H9 (cell line): ENCODE measurements around the gene FASTKD1. TPM values are rescaled to one million over a fixed set of nuclear protein-coding genes. Genes with fewer than 3 reads are reported as not detected.

Experiments
- DNase-seq: peaks from one replicate; pipeline ENCODE4 v3.0.0-alpha.2; 2017
- H2AFZ ChIP-seq: one replicate; pipeline ENCODE4 v1.6.1; 2013; ENCODE audit warnings: mild to moderate bottlenecking, low read length, control low read depth, moderate library complexity
- H2AK5ac ChIP-seq: 2 replicates; pipeline ENCODE4 v1.6.1; 2013; ENCODE audit warnings: low read length, control low read depth, mixed read lengths; ENCODE audit not compliant: insufficient read length
- H2BK120ac ChIP-seq: one replicate; pipeline ENCODE4 v1.6.1; 2013; ENCODE audit warnings: low read depth, mild to moderate bottlenecking, low read length, control low read depth, inconsistent platforms; ENCODE audit not compliant: poor library complexity, severe bottlenecking
- H2BK12ac ChIP-seq: 2 replicates; pipeline ENCODE4 v1.6.1; 2013; ENCODE audit warnings: low read length, control low read depth, mixed read lengths, low read depth; ENCODE audit not compliant: insufficient read length
- H2BK15ac ChIP-seq: 2 replicates; pipeline ENCODE4 v1.6.1; 2013; ENCODE audit warnings: low read depth, low read length, control low read depth
- H2BK20ac ChIP-seq: one replicate; pipeline ENCODE4 v1.6.1; 2013; ENCODE audit warnings: low read depth, mild to moderate bottlenecking, low read length, control low read depth, inconsistent platforms; ENCODE audit not compliant: poor library complexity, severe bottlenecking
- H2BK5ac ChIP-seq: 2 replicates; pipeline ENCODE4 v1.6.1; 2013; ENCODE audit warnings: low read length, control low read depth, mixed read lengths; ENCODE audit not compliant: insufficient read length
- H3K14ac ChIP-seq: 2 replicates; pipeline ENCODE4 v1.6.1; 2013; ENCODE audit warnings: low read length, control low read depth; ENCODE audit not compliant: insufficient read depth
- H3K18ac ChIP-seq: 2 replicates; pipeline ENCODE4 v1.6.1; 2013; ENCODE audit warnings: low read depth, mild to moderate bottlenecking, mixed read lengths, low read length, control low read depth; ENCODE audit not compliant: insufficient read length
- H3K23ac ChIP-seq: 2 replicates; pipeline ENCODE4 v1.6.1; 2013; ENCODE audit warnings: low read length, control low read depth, mixed read lengths, low read depth; ENCODE audit not compliant: insufficient read length
- H3K23me2 ChIP-seq: 2 replicates; pipeline ENCODE4 v1.6.1; 2013; ENCODE audit warnings: low read depth, mild to moderate bottlenecking, mixed read lengths, low read length, control low read depth; ENCODE audit not compliant: insufficient read length, poor library complexity, severe bottlenecking
- H3K27ac ChIP-seq: 2 replicates; pipeline ENCODE4 v1.5.1; 2013; ENCODE audit warnings: low read length, control low read depth, mixed read lengths, low read depth; ENCODE audit not compliant: insufficient read length
- H3K27me3 ChIP-seq: 2 replicates; pipeline ENCODE4 v1.6.1; 2013; ENCODE audit warnings: low read length, control low read depth, inconsistent platforms; ENCODE audit not compliant: insufficient read depth
- H3K4ac ChIP-seq: 2 replicates; pipeline ENCODE4 v1.6.1; 2013; ENCODE audit warnings: low read depth, mild to moderate bottlenecking, control low read depth, inconsistent platforms, low read length, moderate library complexity
- H3K4me1 ChIP-seq: 2 replicates; pipeline ENCODE4 v1.6.1; 2013; ENCODE audit warnings: low read length, control low read depth, inconsistent platforms; ENCODE audit not compliant: insufficient read depth
- H3K4me2 ChIP-seq: 2 replicates; pipeline ENCODE4 v1.6.1; 2013; ENCODE audit warnings: low read length, control low read depth, mixed read lengths; ENCODE audit not compliant: insufficient read length, insufficient read depth
- H3K56ac ChIP-seq: 2 replicates; pipeline ENCODE4 v1.6.1; 2013; ENCODE audit warnings: low read depth, mild to moderate bottlenecking, mixed read lengths, low read length, control low read depth; ENCODE audit not compliant: insufficient read length
- H3K79me1 ChIP-seq: 2 replicates; pipeline ENCODE4 v1.6.1; 2013; ENCODE audit warnings: low read depth, mild to moderate bottlenecking, moderate library complexity, low read length, control low read depth, inconsistent platforms; ENCODE audit not compliant: insufficient read depth, poor library complexity, severe bottlenecking
- H3K79me2 ChIP-seq: 2 replicates; pipeline ENCODE4 v1.6.1; 2013; ENCODE audit warnings: low read length, control low read depth, inconsistent platforms; ENCODE audit not compliant: insufficient read depth
- H3K9ac ChIP-seq: 2 replicates; pipeline ENCODE4 v1.6.1; 2013; ENCODE audit warnings: low read length, control low read depth, mixed read lengths; ENCODE audit not compliant: insufficient read length; ENCODE audit errors: extremely low read depth
- H3K9me3 ChIP-seq: one replicate; pipeline ENCODE4 v1.6.1; 2013; ENCODE audit warnings: low read depth, low read length, inconsistent platforms; ENCODE audit not compliant: control insufficient read depth
- H3T11ph ChIP-seq: one replicate; pipeline ENCODE4 v1.6.1; 2013; ENCODE audit warnings: mild to moderate bottlenecking, low read length, control low read depth, inconsistent platforms
- H4K20me1 ChIP-seq: one replicate; pipeline ENCODE4 v1.6.1; 2013; ENCODE audit not compliant: control insufficient read depth, insufficient read length, insufficient read depth
- H4K5ac ChIP-seq: 2 replicates; pipeline ENCODE4 v1.6.1; 2013; ENCODE audit warnings: low read depth, mild to moderate bottlenecking, mixed read lengths, low read length, control low read depth; ENCODE audit not compliant: insufficient read length
- H4K8ac ChIP-seq: replicated peaks from 2 replicates; pipeline ENCODE4 v1.6.1; 2013; ENCODE audit warnings: low read length, control low read depth, mixed read lengths, low read depth; ENCODE audit not compliant: insufficient read length
- H4K91ac ChIP-seq: 2 replicates; pipeline ENCODE4 v1.6.1; 2013; ENCODE audit warnings: low read depth, mild to moderate bottlenecking, moderate library complexity, mixed read lengths, low read length, control low read depth; ENCODE audit not compliant: insufficient read length
- H3K27ac Mint-ChIP-seq, 3 experiments: 2 replicates in 2 of 3; 3 replicates in 1 of 3; pipeline ENCODE4 v1.8.0; 2020 to 2021; ENCODE audit warnings: mixed read lengths in 3 of 3, mild to moderate bottlenecking in 1 of 3, moderate library complexity in 1 of 3
- H3K27me3 Mint-ChIP-seq: 2 replicates; pipeline ENCODE4 v1.8.0; 2021; ENCODE audit warnings: low read depth, mild to moderate bottlenecking, moderate library complexity, mixed read lengths
- H3K36me3 Mint-ChIP-seq, 3 experiments: 2 replicates in 2 of 3; 3 replicates in 1 of 3; pipeline ENCODE4 v1.8.0; 2020 to 2021; ENCODE audit warnings: low read depth in 3 of 3, mixed read lengths in 3 of 3; ENCODE audit not compliant: insufficient read depth in 1 of 3
- H3K4me1 Mint-ChIP-seq, 2 experiments: 2 replicates each; pipeline ENCODE4 v1.8.0; 2020; ENCODE audit warnings: mixed read lengths in 2 of 2
- H3K4me3 Mint-ChIP-seq, 2 experiments: 2 replicates in 1 of 2; 3 replicates in 1 of 2; pipeline ENCODE4 v1.8.0; 2020 to 2021; ENCODE audit warnings: mild to moderate bottlenecking in 2 of 2, mixed read lengths in 2 of 2, moderate library complexity in 1 of 2
- H3K9me3 Mint-ChIP-seq, 2 experiments: 2 replicates in 1 of 2; 3 replicates in 1 of 2; pipeline ENCODE4 v1.8.0; 2020; ENCODE audit warnings: mild to moderate bottlenecking in 2 of 2, mixed read lengths in 2 of 2, moderate library complexity in 1 of 2
- WGBS: extraction: QIAGEN DNeasy Blood & Tissue Kit; methylation state at CpG from one replicate; pipeline ENCODE4 v1.1.7; 2013; ENCODE audit warnings: missing lambda C conversion rate, low lambda C conversion rate, mixed read lengths; ENCODE audit not compliant: insufficient read length; ENCODE audit errors: extremely low coverage; 5-methylcytosine and 5-hydroxymethylcytosine counted together
- total RNA-seq: library from RNA; stranded (reverse); gene quantifications from 2 replicates; pipeline ENCODE4 v1.2.1, GENCODE V29; 2021
- TF ChIP-seq, protein P1 (sequence below): fragments of 200-600 bp; sonication (generic); conservative IDR thresholded peaks from 3 replicates; pipeline ENCODE4 v1.8.0; 2021; ENCODE audit warnings: antibody characterized with exemption, mild to moderate bottlenecking

FASTKD1 gene
- total RNA-seq, 1 experiment from 2014 or later = 47.6 TPM

DNA sequence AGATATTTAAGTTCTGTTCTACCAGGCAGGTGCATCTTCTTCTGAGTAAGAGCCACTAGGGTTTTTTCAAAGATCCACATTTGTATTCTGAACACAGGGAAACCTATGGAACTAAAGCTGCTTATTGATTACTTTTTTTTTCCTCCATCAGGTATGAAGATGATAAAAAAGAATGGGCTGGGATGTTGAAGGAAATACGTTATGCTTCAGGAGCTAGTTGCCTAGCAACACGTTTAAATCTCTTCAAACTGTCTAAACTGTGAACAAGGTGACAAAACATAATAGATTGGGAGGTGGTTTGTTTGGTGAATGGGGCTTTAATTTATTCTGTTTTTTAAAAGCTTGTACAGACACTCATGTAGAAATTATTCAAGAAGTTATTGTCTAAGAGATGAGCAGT lies 48.2 kb downstream of the FASTKD1 start:
- TF ChIP-seq, protein P1, sequence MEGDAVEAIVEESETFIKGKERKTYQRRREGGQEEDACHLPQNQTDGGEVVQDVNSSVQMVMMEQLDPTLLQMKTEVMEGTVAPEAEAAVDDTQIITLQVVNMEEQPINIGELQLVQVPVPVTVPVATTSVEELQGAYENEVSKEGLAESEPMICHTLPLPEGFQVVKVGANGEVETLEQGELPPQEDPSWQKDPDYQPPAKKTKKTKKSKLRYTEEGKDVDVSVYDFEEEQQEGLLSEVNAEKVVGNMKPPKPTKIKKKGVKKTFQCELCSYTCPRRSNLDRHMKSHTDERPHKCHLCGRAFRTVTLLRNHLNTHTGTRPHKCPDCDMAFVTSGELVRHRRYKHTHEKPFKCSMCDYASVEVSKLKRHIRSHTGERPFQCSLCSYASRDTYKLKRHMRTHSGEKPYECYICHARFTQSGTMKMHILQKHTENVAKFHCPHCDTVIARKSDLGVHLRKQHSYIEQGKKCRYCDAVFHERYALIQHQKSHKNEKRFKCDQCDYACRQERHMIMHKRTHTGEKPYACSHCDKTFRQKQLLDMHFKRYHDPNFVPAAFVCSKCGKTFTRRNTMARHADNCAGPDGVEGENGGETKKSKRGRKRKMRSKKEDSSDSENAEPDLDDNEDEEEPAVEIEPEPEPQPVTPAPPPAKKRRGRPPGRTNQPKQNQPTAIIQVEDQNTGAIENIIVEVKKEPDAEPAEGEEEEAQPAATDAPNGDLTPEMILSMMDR = no peak
- Histone ChIP-seq H3T11ph (no peak overlapping the region), H2BK15ac (no peak overlapping the region), H3K14ac (no peak overlapping the region), H2BK12ac (no peak overlapping the region), H3K4me2 (no peak overlapping the region), H3K79me1 (no peaks in the 10 kb centered on the region), H3K9ac (no peak overlapping the region), H3K4ac (no peak overlapping the region), H3K18ac (no peak overlapping the region), H3K9me3 (no peaks in the 10 kb centered on the region), H2BK5ac (no peak overlapping the region), H3K27me3 (no peaks in the 10 kb centered on the region), H3K4me1 (no peaks in the 10 kb centered on the region), H4K8ac (no peak overlapping the region), H3K23me2 (no peaks in the 10 kb centered on the region), H3K79me2 (no peaks in the 10 kb centered on the region), H3K56ac (no peak overlapping the region), H3K27ac (no peak overlapping the region), H2BK120ac (no peak overlapping the region), H4K5ac (no peak overlapping the region), H4K20me1 (no peaks in the 10 kb centered on the region), H2AFZ (no peak overlapping the region), H2AK5ac (no peak overlapping the region), H2BK20ac (no peak overlapping the region), H3K23ac (no peak overlapping the region), H4K91ac (no peak overlapping the region)
- no peak overlapping the region for H3K27ac Mint-ChIP-seq
- no peaks in the 10 kb centered on the region for H3K9me3 Mint-ChIP-seq
- H3K4me3 Mint-ChIP-seq = no peak overlapping the region
- no peaks in the 10 kb centered on the region for H3K4me1 Mint-ChIP-seq
- WGBS = no CpG with 5 or more reads among the region's 2 CpGs
- peaks cover 0 to 7% (median 6%) of the 10 kb centered on the region in 3 experiments; a peak in 4 of 7 replicates for H3K36me3 Mint-ChIP-seq
- H3K27me3 Mint-ChIP-seq = no peaks in the 10 kb centered on the region
- no peak for DNase-seq
